Kidney (tissue), 14 donors: ENCODE measurements around the gene KCNJ11. TPM values are rescaled to one million over a fixed set of nuclear protein-coding genes. Genes with fewer than 3 reads are reported as not detected.

ENCODE experiments used
- DNase-seq, 5 donors: peaks; one replicate each; pipeline ENCODE4 v3.0.0-alpha.2; 2013 to 2020
- FAIRE-seq: peaks from 2 replicates; lab custom pipeline; 2012; peaks lifted over from hg19 to GRCh38; lab: Jason Lieb, UNC
- H3K27ac ChIP-seq, 2 donors: one replicate each; pipeline ENCODE4 v1.7.0; 2013; ENCODE audit warnings: low read depth in 2 of 2, low read length in 2 of 2, inconsistent platforms in 1 of 2
- H3K27me3 ChIP-seq: one replicate; pipeline ENCODE4 v1.7.1; 2013; ENCODE audit warnings: low read length, inconsistent platforms; ENCODE audit not compliant: control insufficient read depth, insufficient read depth
- H3K36me3 ChIP-seq, 3 donors: one replicate each; pipeline versions ENCODE4 v1.7.0 to v1.7.1; 2013; ENCODE audit warnings: low read length in 3 of 3, control low read depth in 1 of 3, inconsistent platforms in 1 of 3; ENCODE audit not compliant: insufficient read depth in 3 of 3, control insufficient read depth in 2 of 3
- H3K4me1 ChIP-seq, 3 donors: one replicate each; pipeline versions ENCODE4 v1.7.0 to v1.7.1; 2013; ENCODE audit warnings: low read length in 3 of 3, inconsistent platforms in 1 of 3, low read depth in 1 of 3; ENCODE audit not compliant: control insufficient read depth in 2 of 3, insufficient read depth in 2 of 3
- H3K4me3 ChIP-seq, 3 donors: one replicate each; pipeline versions ENCODE4 v1.7.0 to v1.8.1; 2013; ENCODE audit warnings: low read length in 3 of 3, control low read depth in 1 of 3, inconsistent platforms in 1 of 3
- H3K9ac ChIP-seq, 3 donors: one replicate each; pipeline versions ENCODE4 v1.7.0 to v1.7.1; 2013; ENCODE audit warnings: low read length in 3 of 3, control low read depth in 1 of 3, inconsistent platforms in 1 of 3
- H3K9me3 ChIP-seq, 3 donors: one replicate each; pipeline versions ENCODE4 v1.7.0 to v1.7.1; 2013; ENCODE audit warnings: low read length in 3 of 3, control low read depth in 1 of 3, inconsistent platforms in 1 of 3; ENCODE audit not compliant: control insufficient read depth in 2 of 3, insufficient read depth in 1 of 3
- intact Hi-C: fragments of 100-400 bp; cut with DNase I; formaldehyde crosslinking; loops from one replicate; pipeline ENCODE4 v1.11.1; 2022
- polyA plus RNA-seq: library from polyadenylated mRNA; stranded (reverse); fragments of 350-450 nt; fragmentation: Illumina TruSeq; extraction: RNeasy Lipid Tissue Mini Kit (QIAGEN cat#74804); gene quantifications from one replicate; pipeline ENCODE4 v1.2.3, GENCODE V29; 2014; ENCODE audit warnings: low read depth, low replicate concordance; ENCODE audit not compliant: insufficient read depth
- total RNA-seq: library from RNA; stranded (reverse); fragmentation: NEBNext Ultra II Directional; extraction: Animal tissue kit (Norgen Biotek cat#: 25700); gene quantifications from one replicate; pipeline ENCODE4 v1.2.1, GENCODE V29; 2021
- TF ChIP-seq, protein P1 (sequence below): IDR thresholded peaks from 3 replicates; pipeline ENCODE4 v1.5.1; 2012; ENCODE audit warnings: mild to moderate bottlenecking, moderate library complexity, borderline replicate concordance; ENCODE audit not compliant: insufficient read depth; ENCODE audit errors: extremely low read depth
- donor health status: control.
- donor health status: control.
- donor health status: control.
- donor health status: control.
- donor health status: control.
- donor health status: DM: yes; HTN: yes; CAD: no.
- donor health status: Normal renal cell carcinoma (clear cell type).

KCNJ11 gene
- total and polyA plus RNA-seq, 2 donors from 2014 or later: 3.6 to 4.8 TPM

DNA sequence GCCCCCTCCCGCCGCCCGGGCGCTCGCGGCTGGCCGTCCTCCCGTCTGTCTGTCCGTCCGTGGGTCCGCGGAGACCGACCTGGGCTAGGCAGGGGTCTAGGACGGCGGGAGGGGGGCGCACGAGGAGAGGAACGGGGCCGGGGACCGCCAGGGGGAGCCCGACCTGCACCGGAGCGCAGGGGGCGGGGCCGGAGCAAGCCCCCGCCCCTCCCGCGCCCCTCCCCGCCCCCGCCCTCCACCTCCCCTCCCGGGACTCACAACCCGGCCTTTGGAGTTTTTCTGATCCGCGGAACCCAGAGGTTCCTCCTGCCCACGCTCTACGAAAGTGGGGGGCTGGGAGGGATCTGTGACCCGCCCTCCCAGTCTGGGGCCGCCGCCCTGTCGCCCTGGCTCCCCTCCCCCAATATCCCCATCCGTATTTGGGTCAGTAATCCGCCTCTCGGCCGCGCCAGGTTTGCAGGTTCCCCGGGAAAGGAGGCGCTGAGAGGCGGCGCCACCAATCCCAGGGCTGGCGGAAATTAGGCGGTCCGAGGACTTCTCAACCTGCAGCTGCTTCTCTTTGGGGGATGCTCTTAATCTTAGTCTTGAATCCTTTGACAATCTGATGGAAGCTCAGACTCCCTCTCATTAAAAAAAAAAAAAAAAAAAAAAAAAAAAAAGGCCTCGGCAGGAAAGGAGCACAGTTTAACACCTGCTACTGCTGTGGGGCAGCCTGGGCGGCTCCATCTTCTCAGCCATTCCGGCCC lies 925 bp upstream of the KCNJ11 start:
- H3K4me1 ChIP-seq: peaks cover 0 to 6% (median 0%) of the 10 kb centered on the region in 3 donors
- TF ChIP-seq, protein P1, sequence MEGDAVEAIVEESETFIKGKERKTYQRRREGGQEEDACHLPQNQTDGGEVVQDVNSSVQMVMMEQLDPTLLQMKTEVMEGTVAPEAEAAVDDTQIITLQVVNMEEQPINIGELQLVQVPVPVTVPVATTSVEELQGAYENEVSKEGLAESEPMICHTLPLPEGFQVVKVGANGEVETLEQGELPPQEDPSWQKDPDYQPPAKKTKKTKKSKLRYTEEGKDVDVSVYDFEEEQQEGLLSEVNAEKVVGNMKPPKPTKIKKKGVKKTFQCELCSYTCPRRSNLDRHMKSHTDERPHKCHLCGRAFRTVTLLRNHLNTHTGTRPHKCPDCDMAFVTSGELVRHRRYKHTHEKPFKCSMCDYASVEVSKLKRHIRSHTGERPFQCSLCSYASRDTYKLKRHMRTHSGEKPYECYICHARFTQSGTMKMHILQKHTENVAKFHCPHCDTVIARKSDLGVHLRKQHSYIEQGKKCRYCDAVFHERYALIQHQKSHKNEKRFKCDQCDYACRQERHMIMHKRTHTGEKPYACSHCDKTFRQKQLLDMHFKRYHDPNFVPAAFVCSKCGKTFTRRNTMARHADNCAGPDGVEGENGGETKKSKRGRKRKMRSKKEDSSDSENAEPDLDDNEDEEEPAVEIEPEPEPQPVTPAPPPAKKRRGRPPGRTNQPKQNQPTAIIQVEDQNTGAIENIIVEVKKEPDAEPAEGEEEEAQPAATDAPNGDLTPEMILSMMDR: peak; percentile 47
- no peaks in the 10 kb centered on the region for H3K36me3 ChIP-seq
- DNase-seq (peak; percentile 87 to 93 (median 89)), FAIRE-seq (no peak)
- H3K4me3 ChIP-seq: peak overlapping the region; percentile 12 to 58 (median 35)
- H3K9me3 ChIP-seq: no peaks in the 10 kb centered on the region
- no peak overlapping the region for H3K27ac ChIP-seq
- no peaks in the 10 kb centered on the region for H3K27me3 ChIP-seq
- intact Hi-C loops: no loop called here
- H3K9ac ChIP-seq: no peak overlapping the region

DNA sequence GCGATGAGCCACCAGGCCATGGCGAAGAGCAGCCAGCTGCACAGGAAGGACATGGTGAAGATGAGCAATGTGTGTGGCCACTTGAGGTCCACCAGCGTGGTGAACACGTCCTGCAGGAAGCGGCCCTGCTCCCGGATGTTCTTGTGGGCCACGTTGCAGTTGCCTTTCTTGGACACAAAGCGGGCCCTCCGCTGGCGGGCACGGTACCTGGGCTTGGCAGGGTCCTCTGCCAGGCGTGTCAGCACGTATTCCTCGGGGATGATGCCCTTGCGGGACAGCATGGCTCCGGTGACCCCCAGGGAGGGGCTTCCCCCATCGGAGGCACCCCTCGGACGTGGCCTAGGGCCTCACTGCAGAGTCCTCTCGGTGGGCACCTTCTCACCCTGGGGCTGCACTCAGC lies 648 bp downstream of the KCNJ11 start:
- FAIRE-seq: no peak
- TF ChIP-seq, protein P1: no peak
- Histone ChIP-seq H3K27ac (no peak overlapping the region), H3K36me3 (no peaks in the 10 kb centered on the region), H3K27me3 (no peaks in the 10 kb centered on the region), H3K4me3 (no peak overlapping the region), H3K9me3 (no peaks in the 10 kb centered on the region), H3K9ac (no peak overlapping the region), H3K4me1 (peaks cover 0 to 6% (median 0%) of the 10 kb centered on the region in 3 donors)
- DNase-seq: peak in 2 of 5 donors; percentile 65 to 79
- intact Hi-C loops: no loop called here

DNA sequence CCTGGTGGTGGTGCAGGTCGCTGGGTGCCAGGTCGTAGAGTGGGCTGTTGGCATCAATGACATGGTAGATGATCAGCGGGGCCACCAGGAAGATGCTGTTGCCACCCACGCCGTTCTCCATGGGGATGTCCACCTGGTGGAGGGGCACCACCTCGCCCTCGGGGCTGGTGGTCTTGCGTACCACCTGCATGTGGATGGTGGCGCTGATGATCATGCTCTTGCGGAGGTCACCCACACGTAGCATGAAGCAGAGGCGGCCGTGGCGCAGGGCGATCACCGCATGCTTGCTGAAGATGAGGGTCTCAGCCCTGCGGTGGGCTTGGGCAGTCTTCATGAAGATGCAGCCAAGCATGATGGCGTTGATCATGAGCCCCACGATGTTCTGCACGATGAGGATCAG lies 1.2 kb downstream of the KCNJ11 start:
- Histone ChIP-seq H3K4me3 (no peak overlapping the region), H3K27ac (no peak overlapping the region), H3K36me3 (no peaks in the 10 kb centered on the region), H3K9ac (no peak overlapping the region), H3K27me3 (no peaks in the 10 kb centered on the region), H3K9me3 (no peaks in the 10 kb centered on the region), H3K4me1 (peaks cover 0 to 6% (median 0%) of the 10 kb centered on the region in 3 donors)
- DNase-seq (peak in 2 of 5 donors; percentile 53 to 78), FAIRE-seq (no peak)
- TF ChIP-seq, protein P1: no peak
- intact Hi-C loops: no loop called here
